KMS-11 (cell line): ENCODE data around the gene PIP4K2A.

ENCODE experiments used
- H2AFZ ChIP-seq: fragments of 200-600 bp; sonication (generic); 2 replicates; pipeline ENCODE4 v1.6.1; 2016; ENCODE audit warnings: antibody characterized with exemption, mixed run types, low read depth
- H3K27ac ChIP-seq: fragments of 200-600 bp; sonication (generic); 2 replicates; pipeline ENCODE4 v1.6.1; 2016; ENCODE audit warnings: mild to moderate bottlenecking, mixed run types
- H3K27me3 ChIP-seq: fragments of 200-600 bp; sonication (generic); 2 replicates; pipeline ENCODE4 v1.6.1; 2017; ENCODE audit warnings: mild to moderate bottlenecking, low read depth, mixed run types, moderate library complexity; ENCODE audit not compliant: insufficient read depth
- H3K36me3 ChIP-seq: fragments of 200-600 bp; sonication (generic); 2 replicates; pipeline ENCODE4 v1.6.1; 2017; ENCODE audit warnings: mild to moderate bottlenecking, mixed run types; ENCODE audit not compliant: insufficient read depth
- H3K4me1 ChIP-seq: fragments of 200-600 bp; sonication (generic); 2 replicates; pipeline ENCODE4 v1.6.1; 2016; ENCODE audit warnings: mild to moderate bottlenecking, low read depth, mixed run types; ENCODE audit not compliant: poor library complexity, severe bottlenecking
- H3K4me2 ChIP-seq: fragments of 200-600 bp; sonication (generic); 2 replicates; pipeline ENCODE4 v1.7.0; 2016; ENCODE audit warnings: mild to moderate bottlenecking, mixed run types
- H3K4me3 ChIP-seq: fragments of 200-600 bp; sonication (generic); IDR thresholded peaks from 2 replicates; pipeline ENCODE4 v1.6.1; 2017; ENCODE audit warnings: low read depth, low read length, mixed read lengths; ENCODE audit not compliant: insufficient read depth
- H3K79me2 ChIP-seq: fragments of 200-600 bp; sonication (generic); 2 replicates; pipeline ENCODE4 v1.6.1; 2016; ENCODE audit warnings: low read depth, mixed run types; ENCODE audit not compliant: insufficient read depth
- H3K9ac ChIP-seq: fragments of 200-600 bp; sonication (generic); 2 replicates; pipeline ENCODE4 v1.6.1; 2016; ENCODE audit warnings: mild to moderate bottlenecking, mixed run types
- H4K20me1 ChIP-seq: fragments of 200-600 bp; sonication (generic); 2 replicates; pipeline ENCODE4 v1.6.1; 2016; ENCODE audit warnings: mild to moderate bottlenecking, mixed run types; ENCODE audit not compliant: insufficient read depth
- CTCF ChIP-seq: fragments of 200-600 bp; sonication (generic); conservative IDR thresholded peaks from 2 replicates; pipeline ENCODE4 v1.6.1; 2017; ENCODE audit warnings: low read depth, mild to moderate bottlenecking, antibody characterized with exemption, low read length, moderate library complexity, mixed read lengths

The PIP4K2A gene

DNA sequence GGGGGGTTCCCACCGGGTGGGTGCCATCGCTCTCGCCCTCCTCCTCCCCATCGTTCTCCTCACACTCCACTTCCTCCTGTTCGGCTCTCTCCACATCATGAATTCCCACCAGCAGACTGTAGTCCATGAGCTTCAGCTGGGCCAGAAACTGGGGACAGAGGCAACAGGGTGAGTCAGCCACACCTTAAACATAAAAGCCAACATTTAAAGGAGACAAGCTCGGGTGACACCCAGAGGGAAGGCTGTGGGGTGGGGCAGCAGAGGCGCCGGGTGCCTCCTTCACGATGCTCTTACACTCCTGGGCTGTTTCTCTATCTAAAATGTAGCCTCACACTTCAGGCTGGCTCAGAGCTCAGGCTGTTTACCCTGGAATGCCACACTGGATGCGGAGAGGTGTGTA lies 172.5 kb downstream of the PIP4K2A start:
- no peaks in the 10 kb centered on the region for H3K27me3 ChIP-seq
- no peaks in the 10 kb centered on the region for H4K20me1 ChIP-seq
- H3K9ac ChIP-seq, result no peak overlapping the region

DNA sequence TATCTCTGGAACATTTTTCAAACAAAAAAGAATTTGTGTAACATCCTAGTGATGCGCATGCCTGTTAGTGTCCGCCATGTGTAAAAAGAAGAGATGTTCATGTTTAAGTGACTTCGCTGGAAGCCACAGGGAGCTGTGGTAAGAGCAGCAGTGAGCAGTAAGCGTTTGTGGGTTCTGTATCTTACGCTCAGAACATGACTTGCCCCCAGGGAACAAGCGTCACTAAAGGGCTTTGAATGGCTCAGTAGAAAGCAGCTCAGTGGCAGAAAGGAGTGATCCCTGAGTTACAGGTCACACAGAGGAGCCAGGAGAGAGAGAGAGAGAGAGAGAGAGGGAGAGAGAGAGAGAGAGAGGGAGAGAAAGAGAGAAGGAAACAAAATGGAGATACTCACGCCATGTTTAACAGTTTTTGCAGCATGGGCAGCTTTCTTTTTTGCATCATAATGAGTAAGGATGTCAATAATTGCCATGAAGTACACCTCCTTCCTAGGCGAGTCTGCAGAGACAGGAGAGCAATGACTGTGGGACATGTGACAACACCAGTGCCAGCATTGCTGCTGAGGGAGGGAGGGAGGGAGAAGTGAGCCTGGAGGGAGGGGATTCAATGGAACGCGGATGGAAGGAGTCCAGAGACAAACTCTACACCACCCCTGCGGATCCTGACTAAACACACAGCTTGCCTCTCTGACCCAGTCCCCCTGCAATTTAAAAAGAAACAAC lies 174.6 kb downstream of the PIP4K2A start:
- no peak overlapping the region for H3K27ac ChIP-seq
- H3K27me3 ChIP-seq, result no peaks in the 10 kb centered on the region
- no peak overlapping the region for H2AFZ ChIP-seq
- no peaks in the 10 kb centered on the region; the same call in 1 of the 2 replicates for H3K36me3 ChIP-seq
- H3K4me3 ChIP-seq, result no peak overlapping the region
- H3K9ac ChIP-seq, result no peak overlapping the region
- H3K4me1 ChIP-seq, result no peaks in the 10 kb centered on the region
- H4K20me1 ChIP-seq, result no peaks in the 10 kb centered on the region
- no peaks in the 10 kb centered on the region for H3K79me2 ChIP-seq
- H3K4me2 ChIP-seq, result no peak overlapping the region
- no peak for TF ChIP-seq CTCF

More for the DNA sequence above, 172.5 kb downstream of the PIP4K2A start:
- no peaks in the 10 kb centered on the region; the same call in 1 of the 2 replicates for H3K36me3 ChIP-seq
- TF ChIP-seq CTCF, result no peak
- no peaks in the 10 kb centered on the region for H3K4me1 ChIP-seq
- H2AFZ ChIP-seq, result no peak overlapping the region
- no peaks in the 10 kb centered on the region for H3K79me2 ChIP-seq
- no peak overlapping the region for H3K27ac ChIP-seq
- H3K4me2 ChIP-seq, result no peak overlapping the region
- H3K4me3 ChIP-seq, result no peak overlapping the region

DNA sequence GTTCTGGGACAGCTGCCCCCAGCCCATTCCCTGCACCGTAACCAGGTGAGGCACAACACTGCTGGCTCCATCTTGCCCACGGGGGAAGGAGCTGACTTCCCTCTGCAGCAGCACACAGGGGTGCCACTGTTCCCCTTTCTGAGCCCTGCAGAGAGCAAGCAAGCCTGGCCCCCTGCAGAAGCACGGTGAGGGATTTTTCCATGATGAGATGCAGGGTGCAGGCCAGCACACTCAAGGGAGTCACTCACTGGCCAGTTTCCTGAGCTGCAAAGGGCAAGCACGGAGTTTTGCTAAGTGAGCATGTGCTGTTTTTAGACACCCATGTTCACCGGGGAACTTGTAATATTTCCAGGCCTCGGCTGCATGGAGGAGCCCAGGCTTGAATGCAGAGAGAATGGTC lies 176.6 kb downstream of the PIP4K2A start:
- no peak overlapping the region for H3K27ac ChIP-seq
- H4K20me1 ChIP-seq, result no peaks in the 10 kb centered on the region
- no peak overlapping the region for H3K4me3 ChIP-seq
- H3K4me2 ChIP-seq, result no peak overlapping the region
- H2AFZ ChIP-seq, result no peak overlapping the region
- no peaks in the 10 kb centered on the region for H3K4me1 ChIP-seq
- H3K79me2 ChIP-seq, result no peaks in the 10 kb centered on the region
- no peaks in the 10 kb centered on the region for H3K27me3 ChIP-seq
- no peak for TF ChIP-seq CTCF
- H3K36me3 ChIP-seq, result no peaks in the 10 kb centered on the region; the same call in 1 of the 2 replicates
- H3K9ac ChIP-seq, result no peak overlapping the region

DNA sequence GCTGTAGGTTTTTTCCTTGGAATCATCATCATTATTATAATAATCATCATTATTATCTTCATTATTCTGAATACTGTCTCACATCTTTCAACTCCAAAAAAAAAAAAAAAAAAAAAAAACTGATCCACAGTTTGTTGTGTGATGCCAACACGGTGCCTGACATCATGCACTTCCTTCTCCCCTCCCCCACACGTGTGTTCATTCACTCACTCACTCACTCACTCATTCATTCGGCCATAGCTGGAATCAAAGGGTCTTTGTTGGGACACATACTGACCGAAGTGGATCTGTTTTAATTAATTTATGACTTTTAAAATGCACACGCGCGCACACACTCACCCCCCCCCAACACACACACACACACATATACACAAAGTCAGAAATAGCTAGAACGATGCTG lies 177.8 kb downstream of the PIP4K2A start:
- Histone ChIP-seq H3K4me3 (no peak overlapping the region), H4K20me1 (no peaks in the 10 kb centered on the region), H3K36me3 (no peaks in the 10 kb centered on the region; the same call in 1 of the 2 replicates), H3K4me1 (no peaks in the 10 kb centered on the region), H2AFZ (no peak overlapping the region), H3K4me2 (no peak overlapping the region), H3K27ac (no peak overlapping the region), H3K27me3 (no peaks in the 10 kb centered on the region), H3K79me2 (no peaks in the 10 kb centered on the region), H3K9ac (no peak overlapping the region)
- TF ChIP-seq CTCF, result no peak
